Colonic mucosa (tissue), 4 donors: ENCODE data around the gene GRIK4. TPM values are rescaled to one million over a fixed set of nuclear protein-coding genes. Genes with fewer than 3 reads are reported as not detected.

Experiments used
- DNase-seq: peaks from one replicate; pipeline ENCODE4 v3.0.0-alpha.2; 2020
- H3K27ac ChIP-seq: fragments of 200-600 bp; one replicate; pipeline ENCODE4 v1.8.0; 2021
- H3K27me3 ChIP-seq: fragments of 200-600 bp; one replicate; pipeline ENCODE4 v1.8.0; 2021
- H3K36me3 ChIP-seq: fragments of 200-600 bp; one replicate; pipeline ENCODE4 v1.8.0; 2021
- H3K4me1 ChIP-seq: fragments of 200-600 bp; one replicate; pipeline ENCODE4 v1.8.0; 2021; ENCODE audit warnings: mild to moderate bottlenecking
- H3K4me3 ChIP-seq: fragments of 200-600 bp; one replicate; pipeline ENCODE4 v1.8.0; 2021
- H3K9ac ChIP-seq, 2 donors: one replicate each; pipeline ENCODE4 v1.7.0; 2013; ENCODE audit warnings: control low read depth in 2 of 2, low read depth in 2 of 2, low read length in 2 of 2
- H3K9me3 ChIP-seq: fragments of 200-600 bp; one replicate; pipeline ENCODE4 v1.8.0; 2021
- intact Hi-C: fragments of 100-400 bp; cut with DNase I; formaldehyde crosslinking; loops from one replicate; pipeline ENCODE4 v1.14.1; 2022
- total RNA-seq, 2 donors: library from RNA; stranded (reverse); fragmentation: NEBNext Ultra II Directional in 1 of 2; extraction: Animal tissue kit (Norgen Biotek cat#: 25700) in 1 of 2; gene quantifications; one replicate each; pipeline ENCODE4 v1.2.1, GENCODE V29; 2021
- TF ChIP-seq, protein P1 (sequence below): fragments of 200-600 bp; IDR thresholded peaks from one replicate; pipeline ENCODE4 v1.8.0; 2022; ENCODE audit warnings: antibody characterized with exemption, mild to moderate bottlenecking
- donor health status: healthy.
- donor health status: DM: no; HTN: no; CAD: no.
- donor health status: DM: no; HTN: no; CAD: no.

GRIK4 gene
- total RNA-seq, 2 donors from 2014 or later: 0.10 to 0.21 TPM

DNA sequence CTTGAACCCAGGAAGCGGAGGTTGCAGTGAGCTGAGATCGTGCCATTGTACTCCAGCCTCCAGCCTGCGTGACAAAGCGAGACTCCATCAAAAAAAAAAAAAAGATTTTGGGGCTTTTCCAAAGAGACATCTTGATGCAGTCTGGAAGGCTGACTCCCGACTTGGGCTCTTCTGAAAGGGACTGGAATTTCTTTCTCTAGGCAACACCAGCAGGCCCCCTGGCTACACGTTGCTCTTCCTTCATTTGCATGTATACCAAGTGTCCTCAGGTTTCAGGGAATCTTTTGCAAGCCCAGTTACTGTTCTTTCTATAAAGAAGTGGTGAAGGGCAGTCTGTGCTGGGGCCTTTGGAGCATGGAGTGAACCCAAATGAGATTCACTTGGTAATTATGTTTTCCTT lies 211.0 kb downstream of the GRIK4 start:
- Histone ChIP-seq H3K4me1 (no peaks in the 10 kb centered on the region), H3K27ac (no peak overlapping the region), H3K4me3 (no peak overlapping the region), H3K36me3 (no peaks in the 10 kb centered on the region), H3K9me3 (no peaks in the 10 kb centered on the region), H3K9ac (no peak overlapping the region), H3K27me3 (no peaks in the 10 kb centered on the region)
- TF ChIP-seq, protein P1, sequence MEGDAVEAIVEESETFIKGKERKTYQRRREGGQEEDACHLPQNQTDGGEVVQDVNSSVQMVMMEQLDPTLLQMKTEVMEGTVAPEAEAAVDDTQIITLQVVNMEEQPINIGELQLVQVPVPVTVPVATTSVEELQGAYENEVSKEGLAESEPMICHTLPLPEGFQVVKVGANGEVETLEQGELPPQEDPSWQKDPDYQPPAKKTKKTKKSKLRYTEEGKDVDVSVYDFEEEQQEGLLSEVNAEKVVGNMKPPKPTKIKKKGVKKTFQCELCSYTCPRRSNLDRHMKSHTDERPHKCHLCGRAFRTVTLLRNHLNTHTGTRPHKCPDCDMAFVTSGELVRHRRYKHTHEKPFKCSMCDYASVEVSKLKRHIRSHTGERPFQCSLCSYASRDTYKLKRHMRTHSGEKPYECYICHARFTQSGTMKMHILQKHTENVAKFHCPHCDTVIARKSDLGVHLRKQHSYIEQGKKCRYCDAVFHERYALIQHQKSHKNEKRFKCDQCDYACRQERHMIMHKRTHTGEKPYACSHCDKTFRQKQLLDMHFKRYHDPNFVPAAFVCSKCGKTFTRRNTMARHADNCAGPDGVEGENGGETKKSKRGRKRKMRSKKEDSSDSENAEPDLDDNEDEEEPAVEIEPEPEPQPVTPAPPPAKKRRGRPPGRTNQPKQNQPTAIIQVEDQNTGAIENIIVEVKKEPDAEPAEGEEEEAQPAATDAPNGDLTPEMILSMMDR: no peak
- intact Hi-C loops: no loop called here
- DNase-seq: no peak

DNA sequence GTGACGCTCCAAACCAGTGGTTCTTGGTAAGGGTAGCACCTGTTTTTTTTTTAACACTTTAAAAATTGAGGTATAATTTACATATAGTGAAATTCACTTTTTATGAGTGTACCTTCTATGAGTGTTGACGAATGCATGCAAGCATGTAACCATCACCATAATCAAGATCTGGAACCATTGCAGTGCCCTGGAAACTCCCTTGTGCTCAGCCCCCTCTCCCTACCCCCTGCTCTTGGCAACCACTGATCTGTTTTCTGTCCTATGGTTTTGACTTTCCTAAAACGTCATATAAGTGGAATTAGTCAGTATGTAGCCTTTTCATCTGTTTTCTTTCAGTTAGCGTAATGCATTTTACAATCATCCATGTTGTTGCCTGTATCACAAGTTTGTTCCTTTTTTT lies 212.2 kb downstream of the GRIK4 start:
- no peak for DNase-seq
- H3K9ac ChIP-seq: no peak overlapping the region
- no peaks in the 10 kb centered on the region for H3K36me3 ChIP-seq
- H3K27ac ChIP-seq: no peak overlapping the region
- intact Hi-C loops: no loop called here
- no peak overlapping the region for H3K4me3 ChIP-seq
- no peaks in the 10 kb centered on the region for H3K27me3 ChIP-seq
- no peaks in the 10 kb centered on the region for H3K4me1 ChIP-seq
- TF ChIP-seq, protein P1: no peak
- H3K9me3 ChIP-seq: no peaks in the 10 kb centered on the region

DNA sequence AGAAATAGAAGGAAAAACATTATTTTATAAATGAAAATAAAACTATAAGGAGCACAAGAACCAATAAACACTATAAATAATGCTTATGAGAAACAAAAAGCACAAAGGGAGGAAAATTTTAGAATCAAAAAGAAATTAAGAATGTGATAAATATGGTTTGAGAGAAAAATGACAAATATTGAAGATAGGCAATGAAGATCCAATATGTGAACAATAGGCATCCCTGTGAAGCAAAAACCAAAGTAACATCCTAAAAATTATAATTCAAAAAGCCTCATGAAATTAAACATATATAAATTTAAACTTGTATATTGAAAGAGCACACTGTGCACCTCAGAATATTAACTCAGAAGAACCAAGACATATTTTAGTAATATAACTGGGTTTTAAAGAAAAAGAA lies 216.2 kb downstream of the GRIK4 start:
- Histone ChIP-seq H3K27ac (no peak overlapping the region), H3K36me3 (no peaks in the 10 kb centered on the region), H3K27me3 (no peaks in the 10 kb centered on the region), H3K9ac (no peak overlapping the region), H3K9me3 (no peaks in the 10 kb centered on the region), H3K4me3 (no peak overlapping the region), H3K4me1 (no peaks in the 10 kb centered on the region)
- intact Hi-C loops: no loop called here
- no peak for DNase-seq
- TF ChIP-seq, protein P1: no peak

DNA sequence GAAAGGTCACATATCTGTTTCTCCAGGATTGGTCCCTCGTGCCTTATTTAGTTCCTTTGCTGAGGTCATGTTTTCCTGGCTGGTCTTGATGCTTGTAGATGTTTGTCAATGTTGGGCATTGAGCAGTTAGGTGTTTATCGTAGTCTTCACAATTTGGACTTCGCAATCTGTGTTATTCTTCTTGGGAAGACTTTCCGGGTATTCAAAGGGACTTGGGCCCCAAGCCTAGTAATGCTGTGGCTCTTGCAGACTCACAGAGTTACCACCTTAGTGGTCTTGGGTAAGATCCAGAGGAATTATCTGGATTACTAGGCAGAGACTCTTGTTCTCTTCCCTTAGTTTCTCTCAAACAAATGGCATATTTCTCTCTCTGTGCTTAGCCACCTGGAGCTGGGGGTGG lies 223.5 kb downstream of the GRIK4 start:
- H3K27me3 ChIP-seq: no peaks in the 10 kb centered on the region
- H3K27ac ChIP-seq: no peak overlapping the region
- H3K36me3 ChIP-seq: no peaks in the 10 kb centered on the region
- intact Hi-C loops: no loop called here
- no peak overlapping the region for H3K9ac ChIP-seq
- no peaks in the 10 kb centered on the region for H3K4me1 ChIP-seq
- TF ChIP-seq, protein P1: no peak
- DNase-seq: no peak
- H3K4me3 ChIP-seq: no peak overlapping the region
- H3K9me3 ChIP-seq: no peaks in the 10 kb centered on the region

DNA sequence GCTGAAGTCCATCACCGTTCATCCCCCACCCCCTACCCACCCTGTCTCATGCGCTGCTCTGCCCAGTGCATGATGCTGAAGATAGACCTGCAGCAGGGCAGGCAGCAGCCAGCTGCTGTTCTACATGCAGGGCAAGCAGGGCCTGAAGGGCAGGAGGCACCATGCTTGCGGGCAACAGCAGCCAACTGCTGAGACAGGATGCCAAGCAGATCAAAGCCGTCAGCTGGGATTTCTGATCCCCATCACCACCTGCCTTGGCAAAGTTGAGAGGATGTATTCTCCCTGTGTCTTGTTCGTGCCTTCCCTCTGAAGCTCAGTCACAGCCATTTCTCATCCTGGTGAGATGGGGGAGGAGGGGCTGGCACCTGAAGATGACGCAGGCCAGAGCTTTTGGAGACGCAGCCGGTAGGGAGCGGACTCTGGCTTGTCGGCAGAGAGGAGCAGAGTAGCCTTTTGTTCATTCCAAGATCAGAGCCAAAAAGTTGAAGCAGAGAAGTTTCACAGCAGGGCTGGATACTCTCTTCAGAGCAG lies 227.0 kb downstream of the GRIK4 start:
- no peak for DNase-seq
- intact Hi-C loops: no loop called here
- no peak overlapping the region for H3K27ac ChIP-seq
- H3K36me3 ChIP-seq: no peaks in the 10 kb centered on the region
- no peaks in the 10 kb centered on the region for H3K4me1 ChIP-seq
- no peaks in the 10 kb centered on the region for H3K27me3 ChIP-seq
- no peaks in the 10 kb centered on the region for H3K9me3 ChIP-seq
- TF ChIP-seq, protein P1: no peak
- no peak overlapping the region for H3K4me3 ChIP-seq
- H3K9ac ChIP-seq: no peak overlapping the region
